Iris pigment epithelial cell (primary cell): ENCODE results near the gene BGN.

Experiments
- DNase-seq: peaks from one replicate; pipeline ENCODE4 v3.0.0-alpha.2; 2011; ENCODE audit warnings: low read depth

BGN gene

GRCh38 chrX:153494541-153495361 is at the start of gene BGN:
TSS of gene BGN (plus strand) at chrX:153494980. CDS start at chrX:153504632, 9,652 bp downstream.
- DNase-seq, result peak; percentile 15

GRCh38 chrX:153445106-153445855 is 49.5 kb upstream of the BGN start:
- no peak for DNase-seq

DNA sequence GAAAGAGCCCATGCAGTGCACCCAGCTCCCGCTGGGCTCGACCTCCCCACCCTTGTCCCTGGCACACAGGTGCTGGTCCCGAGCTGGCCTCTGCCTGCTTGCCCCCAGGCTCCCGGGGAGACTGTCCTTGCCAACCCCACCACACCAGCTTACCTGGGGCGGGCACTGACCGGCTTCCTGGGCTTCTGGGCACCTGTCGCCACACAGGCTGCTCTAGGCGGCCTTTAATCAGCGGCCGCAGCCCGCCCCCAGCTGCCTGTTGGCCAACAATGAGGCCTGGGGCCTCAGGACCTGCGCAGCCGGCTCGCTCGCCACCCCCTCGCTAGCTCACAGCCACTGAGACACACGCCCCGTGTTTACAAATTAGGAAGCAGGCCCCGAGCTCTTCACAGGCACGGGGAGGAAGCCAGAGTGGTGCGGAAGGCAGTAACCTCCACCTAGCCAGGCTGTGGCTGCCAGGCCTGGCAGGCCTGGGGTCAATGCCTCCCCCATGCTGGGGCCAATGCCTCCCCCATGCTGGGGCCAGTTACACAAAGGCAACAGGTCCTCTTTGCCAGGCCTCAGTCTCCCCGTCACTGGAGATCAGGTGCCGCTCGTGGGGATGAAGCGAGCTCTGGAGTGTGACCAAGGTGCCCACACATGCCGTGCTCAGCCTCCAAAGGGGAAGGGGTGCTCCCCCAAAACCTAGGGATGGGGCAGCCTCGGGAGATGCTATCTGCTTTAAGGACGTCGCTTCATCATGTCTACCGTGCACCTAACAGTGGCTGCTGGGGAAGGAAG is 48.7 kb upstream of the BGN start, which contains the start of gene TREX2:
Gene TREX2, minus strand, starts transcription at position 201 of the 780 bp plus-strand sequence. CDS start 626 bp downstream, outside the sequence.
- no peak for DNase-seq

- DNase-seq, result no peak
These were observed 48.2 kb upstream of the BGN start for GRCh38 chrX:153446636-153446936.

DNA sequence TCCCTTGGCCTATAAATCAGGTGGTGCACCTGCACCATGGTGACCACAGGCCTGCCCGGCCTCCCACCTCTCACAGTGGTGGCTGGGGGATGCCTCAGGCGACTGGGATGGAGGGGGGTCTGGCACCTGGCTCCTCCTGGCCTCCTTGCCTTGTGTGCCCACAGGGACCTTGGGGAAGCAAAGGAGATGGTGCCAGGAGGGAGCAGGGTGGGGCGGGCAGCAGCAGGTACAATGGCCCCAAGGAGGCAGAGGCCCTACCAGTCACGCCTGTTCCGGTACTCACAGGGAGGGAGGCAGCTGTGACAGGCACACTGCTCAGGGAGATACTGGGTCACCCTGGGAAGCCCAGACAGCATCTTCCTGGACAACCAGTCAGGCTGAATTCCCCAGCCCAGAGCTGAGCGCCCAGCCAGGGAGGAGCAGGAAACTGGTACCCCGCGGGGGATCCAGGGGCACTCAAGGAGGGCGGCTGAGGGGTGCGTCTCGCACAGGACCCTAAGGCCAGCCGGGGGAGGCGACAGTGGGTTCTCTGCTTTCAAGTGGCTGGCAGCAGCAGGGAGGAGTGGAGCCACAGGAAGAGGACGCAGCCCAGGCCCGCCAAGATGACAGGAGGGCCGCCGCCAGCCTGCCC is 47.7 kb upstream of the BGN start:
- no peak for DNase-seq

GRCh38 chrX:153447581-153447960 is 47.2 kb upstream of the BGN start:
- no peak for DNase-seq

DNA sequence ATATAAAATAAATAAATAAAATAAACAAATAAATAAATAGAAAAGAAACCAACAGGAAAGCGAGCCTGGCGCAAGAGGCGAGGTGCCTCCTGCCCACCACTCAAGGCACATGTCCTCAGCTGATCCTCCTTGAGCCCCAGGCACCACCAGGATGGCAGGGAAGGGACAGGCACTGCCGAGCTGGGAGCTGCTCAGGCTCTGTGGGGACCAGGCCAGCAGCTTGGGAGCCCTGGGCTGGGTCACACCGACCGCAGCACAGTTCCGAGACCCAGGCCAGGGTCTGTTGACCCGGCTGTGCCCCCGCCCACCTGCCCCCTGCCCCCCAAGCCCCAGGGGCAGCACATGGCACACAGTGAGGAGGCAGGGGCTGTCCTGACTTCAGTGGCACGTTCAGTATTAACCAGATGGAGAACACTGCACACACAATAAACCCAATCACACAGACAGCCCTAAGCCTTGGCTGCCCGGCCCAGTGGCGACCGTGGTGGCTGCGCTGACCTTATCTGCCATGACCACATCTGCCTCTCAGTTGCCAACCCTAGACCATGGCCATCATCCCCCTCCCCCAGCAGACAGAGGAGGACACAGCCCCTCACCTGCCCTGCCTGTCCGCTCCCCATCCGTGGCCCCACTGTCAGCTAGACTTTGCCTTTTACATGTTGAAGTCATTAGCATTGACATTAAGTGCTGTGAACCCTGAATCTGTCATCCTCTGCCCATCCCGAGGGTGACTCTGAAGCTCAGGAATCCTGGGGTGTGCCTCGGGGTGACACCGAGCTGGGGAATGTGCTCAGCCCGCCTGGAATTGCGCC is 46.0 kb upstream of the BGN start:
- DNase-seq, result no peak

- DNase-seq, result no peak
These were observed 45.2 kb upstream of the BGN start for GRCh38 chrX:153449368-153450113.

GRCh38 chrX:153450114-153450948 is 44.4 kb upstream of the BGN start:
- DNase-seq, result no peak

DNA sequence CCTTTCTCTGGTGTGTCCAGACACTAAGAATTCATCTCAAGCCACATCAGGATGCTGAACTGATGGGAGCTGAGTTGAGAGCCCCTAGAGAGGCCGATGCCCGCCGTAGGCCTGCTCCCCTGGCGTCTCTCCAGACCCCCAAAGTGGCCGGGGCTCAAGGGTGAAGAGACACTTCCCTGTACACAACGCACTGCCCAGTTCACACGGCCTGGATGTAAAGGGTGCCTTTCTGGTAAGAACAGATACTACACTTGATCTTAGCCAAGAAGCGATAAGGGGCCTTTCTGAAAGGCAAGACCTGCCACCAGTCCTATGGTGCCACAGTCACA is 43.9 kb upstream of the BGN start:
- DNase-seq, result no peak

DNA sequence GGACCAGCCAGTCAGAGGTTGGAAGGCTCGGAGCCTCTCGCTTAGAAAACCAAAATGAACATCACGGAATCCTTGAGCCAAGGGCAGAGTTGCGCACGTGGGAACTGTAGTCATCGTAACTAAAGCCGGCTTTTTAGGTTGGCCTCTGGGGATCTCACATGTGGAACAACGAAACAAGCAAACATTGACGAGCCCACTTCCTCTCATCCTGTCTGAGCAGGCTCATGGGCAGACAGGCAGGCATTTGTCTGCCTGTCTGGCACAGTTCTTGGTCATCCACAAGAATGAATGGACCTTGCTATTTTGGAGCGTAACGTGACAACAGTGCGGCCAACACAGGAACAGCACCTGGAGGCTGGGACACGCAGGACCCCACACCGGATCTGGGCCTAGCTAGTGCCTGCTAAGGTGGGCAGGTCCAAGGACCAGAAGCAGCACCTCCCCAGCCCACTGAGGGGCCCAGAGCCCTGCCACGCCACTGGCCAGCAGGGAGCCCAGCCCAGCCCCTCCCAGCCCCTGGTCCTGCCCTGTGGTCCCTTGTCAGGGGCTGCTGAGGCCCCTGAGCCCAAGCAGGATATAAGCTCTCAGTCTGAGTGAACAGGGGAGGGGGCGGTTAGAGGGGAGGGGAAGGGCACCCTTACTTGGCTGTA is 39.8 kb upstream of the BGN start:
- no peak for DNase-seq

GRCh38 chrX:153455571-153455970 is 39.2 kb upstream of the BGN start:
- DNase-seq, result no peak

DNA sequence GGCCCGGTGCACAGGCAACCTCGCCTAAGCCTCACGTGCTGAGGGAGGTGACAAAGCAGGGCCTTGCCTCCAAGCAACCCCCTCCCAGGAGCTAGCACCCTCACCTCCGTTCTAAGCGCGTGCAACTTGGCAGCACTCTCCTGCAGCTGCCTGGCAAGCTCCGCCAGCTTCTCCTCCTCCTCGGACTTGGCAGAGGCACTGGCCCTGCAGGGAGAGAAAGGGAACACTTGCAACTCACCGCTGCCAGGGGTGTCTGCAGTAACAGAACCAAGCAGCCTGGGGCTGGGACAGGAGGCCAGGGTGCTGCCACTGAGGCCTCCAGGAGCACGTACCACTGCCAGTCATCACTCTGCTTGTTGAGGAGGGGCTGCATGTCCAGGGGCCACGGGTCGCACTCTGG is 38.6 kb upstream of the BGN start:
- DNase-seq, result no peak

GRCh38 chrX:153456704-153457103 is 38.1 kb upstream of the BGN start:
- no peak for DNase-seq

GRCh38 chrX:153457136-153457825 is 37.5 kb upstream of the BGN start:
- DNase-seq, result no peak

- no peak for DNase-seq
These were observed 36.8 kb upstream of the BGN start for GRCh38 chrX:153457827-153458466.

GRCh38 chrX:153458476-153458875 is 36.3 kb upstream of the BGN start:
- DNase-seq, result no peak

- DNase-seq, result peak; percentile 81
These were observed 34.8 kb upstream of the BGN start for GRCh38 chrX:153459986-153460385.
